K562 (cell line): ENCODE results near the gene YJEFN3. TPM values are rescaled to one million over a fixed set of nuclear protein-coding genes. Genes with fewer than 3 reads are reported as not detected.

Source experiments
- ARNT ChIP-seq, 2 experiments: fragments of 450-650 bp; IDR thresholded peaks; 2 replicates each; pipeline ENCODE4 v1.6.1; 2016; ENCODE audit warnings: mild to moderate bottlenecking in 1 of 2
- ATF3 ChIP-seq, 2 experiments: fragments of 450-650 bp in 1 of 2; sonication (generic) in 1 of 2; formaldehyde crosslinking in 1 of 2; IDR thresholded peaks in 1 of 2; conservative IDR thresholded peaks in 1 of 2; 2 replicates each; pipeline versions ENCODE4 v1.6.1 to v1.8.1; 2016 to 2023; ENCODE audit warnings: mild to moderate bottlenecking in 2 of 2, moderate library complexity in 2 of 2, inconsistent platforms in 1 of 2, missing genetic modification reagents in 1 of 2
- FOSL1 ChIP-seq: fragments of 200-800 bp; sonication (Bioruptor generic); conservative IDR thresholded peaks from 2 replicates; pipeline ENCODE4 v1.6.1; 2016; ENCODE audit warnings: missing genetic modification characterization, missing compliant biosample characterization
- JUNB ChIP-seq: fragments of 450-650 bp; formaldehyde crosslinking; conservative IDR thresholded peaks from 2 replicates; pipeline ENCODE4 v1.4.0; 2020; ENCODE audit warnings: mild to moderate bottlenecking
- NCOA1 ChIP-seq: fragments of 450-650 bp; IDR thresholded peaks from 2 replicates; pipeline ENCODE4 v1.6.1; 2016; ENCODE audit warnings: low read depth
- ZBTB33 ChIP-seq: sonication (generic); formaldehyde crosslinking; IDR thresholded peaks from 2 replicates; pipeline ENCODE4 v1.8.1; 2023; ENCODE audit warnings: mild to moderate bottlenecking, missing genetic modification reagents
- ZBTB43 ChIP-seq: sonication (generic); formaldehyde crosslinking; IDR thresholded peaks from 2 replicates; pipeline ENCODE4 v1.8.0; 2023; ENCODE audit warnings: mild to moderate bottlenecking, missing genetic modification reagents
- ZC3H8 ChIP-seq: fragments of 450-650 bp; IDR thresholded peaks from 2 replicates; pipeline ENCODE4 v1.6.1; 2017
- ZNF318 ChIP-seq, 2 experiments: fragments of 450-650 bp; IDR thresholded peaks; 2 replicates each; pipeline ENCODE4 v1.6.1; 2016; ENCODE audit warnings: mild to moderate bottlenecking in 2 of 2, borderline replicate concordance in 1 of 2, low read depth in 1 of 2, moderate library complexity in 1 of 2
- ZNF766 ChIP-seq: fragments of 200-800 bp; sonication (Bioruptor generic); conservative IDR thresholded peaks from 2 replicates; pipeline ENCODE4 v1.6.1; 2016; ENCODE audit warnings: missing genetic modification characterization, missing compliant biosample characterization
- polyA plus RNA-seq, 8 experiments: library from polyadenylated mRNA; depleted of rRNA in 4 of 8; stranded (reverse) in 5 of 8; unstranded in 3 of 8; fragments of >200 nt; fragmentation: Nextera tagmentation in 2 of 8; fragmentation: Illumina TruSeq in 1 of 8; extraction: Ambion mirVana in 2 of 8; extraction: Trizol in 1 of 8; gene quantifications; 2 replicates each; pipeline versions ENCODE4 v1.2.1 to v1.2.3, GENCODE V29; 2011 to 2014; ENCODE audit warnings: inconsistent platforms in 1 of 8, missing spikeins in 1 of 8
- total RNA-seq, 7 experiments: library from RNA; depleted of rRNA in 6 of 7; stranded (reverse); fragments of >200 nt in 6 of 7; fragmentation: Illumina TruSeq in 2 of 7; extraction: Trizol in 2 of 7; gene quantifications; 2 replicates each; pipeline versions ENCODE4 v1.2.1 to v1.2.3, GENCODE V29; 2011 to 2021; ENCODE audit warnings: low replicate concordance in 1 of 7

YJEFN3 gene
- total and polyA plus RNA-seq, 9 of the 15 experiments (the other 6 are each of a cell fraction or from before 2014, with no cell fraction given) = 0.04 to 5.8 (median 1.3) TPM; not detected in 1

- peak; percentile 99 for TF ChIP-seq ATF3 (IDR thresholded peaks at IDR 0.05)
- TF ChIP-seq ATF3 (CRISPR knock-in tag; conservative IDR thresholded peaks at IDR 0.05) = no peak
- TF ChIP-seq JUNB = peak; percentile 67; the same call in 1 of the 2 replicates
- peak; percentile 58; the same call in 1 of the 2 replicates for TF ChIP-seq ZNF766 (CRISPR knock-in tag)
- TF ChIP-seq FOSL1 (tag) = peak; percentile 67
- TF ChIP-seq ZBTB43 (CRISPR knock-in tag) = no peak
- no peak for TF ChIP-seq ZC3H8
- TF ChIP-seq NCOA1 = peak; percentile 47; the same call in 1 of the 2 replicates
- peak in 1 of 2 experiments; percentile 74; a peak in 1 of 4 replicates for TF ChIP-seq ARNT (IDR thresholded peaks at IDR 0.05)
- TF ChIP-seq ZBTB33 (CRISPR knock-in tag) = peak; percentile 49; the same call in 1 of the 2 replicates
- TF ChIP-seq ZNF318 (IDR thresholded peaks at IDR 0.05; ENCODE audit: borderline replicate concordance in 1 of 2, low read depth in 1 of 2) = peak in 1 of 2 experiments; percentile 84; a peak in 2 of 4 replicates
Observed at GRCh38 chr19:19488875-19489690, 39.6 kb upstream of the YJEFN3 start (continued).
